PFSK-1 (cell line): ENCODE results near the gene HECTD2.

Source experiments
- FOXP2 ChIP-seq: optimal IDR thresholded peaks from 2 replicates; pipeline ENCODE3; 2011; ENCODE audit warnings: borderline replicate concordance, control low read depth, inconsistent platforms; ENCODE audit not compliant: insufficient read depth; ENCODE audit errors: extremely low read length, extremely low read depth
- POLR2AphosphoS5 ChIP-seq: IDR thresholded peaks from 2 replicates; pipeline ENCODE4 v1.6.1; 2012; ENCODE audit warnings: low read depth, mild to moderate bottlenecking, control low read depth, low read length, moderate library complexity
- REST ChIP-seq, 2 experiments: IDR thresholded peaks; 2 replicates each; pipeline versions ENCODE4 v1.6.1 to v1.8.0; 2011 to 2012; ENCODE audit warnings: low read depth in 2 of 2, low read length in 2 of 2, control low read depth in 1 of 2, inconsistent platforms in 1 of 2, mild to moderate bottlenecking in 1 of 2, moderate library complexity in 1 of 2; ENCODE audit not compliant: insufficient read depth in 1 of 2
- SIN3A ChIP-seq: IDR thresholded peaks from 2 replicates; pipeline ENCODE4 v1.6.1; 2012; ENCODE audit warnings: mild to moderate bottlenecking, low read length, moderate library complexity, borderline replicate concordance; ENCODE audit not compliant: insufficient read depth
- TAF1 ChIP-seq: IDR thresholded peaks from 2 replicates; pipeline ENCODE4 v1.6.1; 2012; ENCODE audit warnings: low read length, control low read depth, borderline replicate concordance; ENCODE audit not compliant: insufficient read depth

HECTD2 gene

GRCh38 chr10:91381257-91381891 lies 28.8 kb upstream of the HECTD2 start:
- TF ChIP-seq TAF1 = no peak
- TF ChIP-seq SIN3A = no peak
- TF ChIP-seq REST (IDR thresholded peaks at IDR 0.05; ENCODE audit: insufficient read depth in 1 of 2, low read depth in 2 of 2, low read length in 2 of 2) = no peak
- no peak for TF ChIP-seq POLR2AphosphoS5
- TF ChIP-seq FOXP2 = no peak

GRCh38 chr10:91385306-91386085 lies 24.6 kb upstream of the HECTD2 start:
- no peak for TF ChIP-seq SIN3A
- no peak for TF ChIP-seq TAF1
- no peak for TF ChIP-seq FOXP2
- TF ChIP-seq POLR2AphosphoS5 = no peak
- no peak for TF ChIP-seq REST (IDR thresholded peaks at IDR 0.05; ENCODE audit: insufficient read depth in 1 of 2, low read depth in 2 of 2, low read length in 2 of 2)

- TF ChIP-seq REST (IDR thresholded peaks at IDR 0.05; ENCODE audit: insufficient read depth in 1 of 2, low read depth in 2 of 2, low read length in 2 of 2) = no peak
- TF ChIP-seq TAF1 = no peak
- TF ChIP-seq POLR2AphosphoS5 = no peak
- no peak for TF ChIP-seq SIN3A
- no peak for TF ChIP-seq FOXP2
Observed at GRCh38 chr10:91389636-91390512, 20.3 kb upstream of the HECTD2 start.

DNA sequence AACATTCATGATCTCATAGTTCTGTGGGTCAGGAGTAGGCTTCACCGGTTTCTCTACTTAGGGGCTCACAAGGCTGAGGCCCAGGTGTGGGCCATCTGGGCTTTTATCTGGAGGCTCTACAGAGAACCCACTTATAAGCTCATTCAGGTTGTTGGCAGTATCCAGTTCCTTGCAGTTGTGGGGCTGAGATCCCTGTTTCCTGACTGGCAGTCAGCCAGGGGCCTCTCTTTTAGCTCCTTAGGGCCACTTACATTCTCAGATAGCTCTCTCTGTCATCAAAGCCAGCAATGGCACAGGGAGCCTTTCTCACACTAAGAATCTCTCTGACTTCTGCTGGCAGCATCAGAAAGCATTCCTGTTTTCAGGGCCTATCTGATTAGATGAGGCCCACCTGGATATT lies 18.2 kb upstream of the HECTD2 start:
- TF ChIP-seq FOXP2 (no peak), SIN3A (no peak), TAF1 (no peak), REST (IDR thresholded peaks at IDR 0.05; ENCODE audit: insufficient read depth in 1 of 2, low read depth in 2 of 2, low read length in 2 of 2) (no peak), POLR2AphosphoS5 (no peak)
